Ramos (cell line): ENCODE data around the gene OSER1.
"Not testable (repeated sequence)": the region's sequence is repeated elsewhere in the genome, so short reads cannot be mapped to it uniquely, and the experiment has no call there.

Experiments used
- in situ Hi-C: fragments of 300-500 bp; cut with MboI; formaldehyde crosslinking; loops from one replicate; pipeline ENCODE4 v1.14.3; 2022; ENCODE audit warnings: low sequenced_read_pairs; ENCODE audit not compliant: unreplicated experiment

The OSER1 gene

DNA sequence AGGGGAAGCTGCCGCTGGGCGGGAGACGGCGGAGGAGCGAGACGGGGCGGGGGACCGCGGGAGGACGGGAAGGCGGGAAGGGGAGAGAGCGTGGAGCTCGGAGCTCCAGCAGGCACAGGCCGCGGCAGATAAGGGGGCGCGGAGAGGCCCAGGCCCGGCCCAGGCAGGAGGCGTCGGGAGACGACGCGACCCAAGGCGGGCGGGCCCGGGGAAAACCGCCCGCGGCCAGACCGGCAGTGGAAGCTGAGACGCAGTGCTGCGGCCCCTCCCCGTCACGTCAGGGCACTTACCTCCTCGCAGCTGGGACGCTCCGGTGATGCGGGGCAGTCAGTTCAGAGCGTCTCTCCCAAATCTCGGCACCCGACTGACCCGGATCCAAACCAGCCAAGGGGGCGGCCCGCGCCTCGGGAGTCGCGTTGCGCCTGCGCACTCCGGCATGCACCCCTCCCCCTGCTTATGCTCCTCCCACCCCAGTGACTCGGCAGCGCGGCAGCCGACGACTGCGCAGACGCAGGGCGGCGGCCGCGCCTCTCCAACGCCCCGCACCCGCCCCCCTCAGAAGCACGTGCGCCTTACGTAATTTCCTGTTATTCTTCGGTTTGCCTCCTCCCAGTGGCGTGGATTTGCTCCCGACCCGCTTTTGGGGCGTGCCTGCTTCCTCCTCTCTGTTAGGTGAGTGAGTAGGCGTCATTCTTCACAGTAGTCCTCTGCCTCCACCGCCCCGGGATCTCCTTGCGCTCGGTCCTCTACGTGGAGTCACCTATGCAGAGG lies at the start of gene OSER1:
Gene OSER1, minus strand, starts transcription at position 366 of the 771 bp plus-strand sequence. CDS start 3,814 bp downstream, outside the sequence.
- in situ Hi-C loops, result loop anchor here (25.0 kb wide), 2 partner anchors 402 to 477 kb away; no protein-coding TSS in a partner anchor

GRCh38 chr20:44258226-44258890 lies 47.8 kb upstream of the OSER1 start:
- in situ Hi-C loops, result no loop called here

GRCh38 chr20:44256961-44257360 lies 46.4 kb upstream of the OSER1 start:
- in situ Hi-C loops, result no loop called here

- in situ Hi-C loops, result no loop called here
Observed at GRCh38 chr20:44255942-44256341, 45.4 kb upstream of the OSER1 start.

DNA sequence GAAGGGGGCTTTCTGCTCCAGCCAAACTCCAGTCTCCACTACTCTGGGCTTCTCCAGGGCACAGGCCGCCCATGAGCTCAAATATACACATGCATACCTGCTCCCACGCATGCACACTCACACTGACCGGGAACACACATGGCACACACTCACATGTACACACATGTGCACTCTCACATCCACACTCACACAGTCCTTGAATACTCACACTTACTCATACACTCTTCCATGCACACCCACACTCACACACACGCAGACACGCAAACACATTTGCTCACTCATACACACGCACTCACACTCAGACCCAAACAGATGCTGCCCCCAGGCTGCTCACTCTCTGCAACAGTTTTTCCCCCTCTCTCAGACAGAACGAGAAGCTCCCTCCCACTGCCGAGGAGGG lies 43.5 kb upstream of the OSER1 start:
- in situ Hi-C loops, result no loop called here

DNA sequence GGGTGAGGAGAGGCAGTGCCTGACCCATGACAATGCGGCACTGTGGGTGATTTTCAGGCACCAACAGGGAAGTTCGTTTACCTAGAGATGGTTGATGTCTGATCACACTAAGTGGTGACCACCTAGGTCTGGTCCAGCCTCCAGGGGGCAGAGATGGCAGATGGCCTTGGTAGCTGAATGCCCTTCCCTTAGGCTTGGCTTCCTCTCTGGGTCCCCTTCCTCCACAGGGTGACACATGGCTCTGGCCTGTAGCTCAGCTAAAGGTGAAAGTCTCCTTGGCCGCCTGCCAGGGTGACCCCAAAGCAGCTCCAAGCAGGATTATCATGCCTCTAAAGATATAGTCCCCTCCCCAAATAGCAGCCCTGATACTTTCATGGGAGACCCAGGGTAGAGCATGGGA lies 43.0 kb upstream of the OSER1 start:
- in situ Hi-C loops, result no loop called here

- in situ Hi-C loops, result no loop called here
Observed at GRCh38 chr20:44251284-44251683, 40.7 kb upstream of the OSER1 start.

DNA sequence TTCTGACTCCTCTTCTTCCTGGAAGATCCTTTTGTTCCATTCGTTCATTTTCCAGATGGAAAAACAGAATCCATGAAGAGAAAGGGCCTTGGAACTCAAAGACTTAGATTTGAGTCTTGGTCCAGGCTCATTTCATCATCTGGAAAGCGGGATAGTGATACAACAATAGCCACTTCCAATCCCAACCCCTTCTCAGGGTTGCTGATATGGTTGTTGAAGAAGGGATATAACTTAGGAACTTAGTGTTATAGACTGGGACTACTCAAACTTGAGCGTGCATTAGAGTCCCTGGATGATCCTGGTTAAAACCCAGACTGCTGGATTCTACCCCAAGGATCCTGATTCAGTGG lies 37.8 kb upstream of the OSER1 start:
- in situ Hi-C loops, result no loop called here

- in situ Hi-C loops, result no loop called here
Observed at GRCh38 chr20:44247586-44248409, 37.2 kb upstream of the OSER1 start.

DNA sequence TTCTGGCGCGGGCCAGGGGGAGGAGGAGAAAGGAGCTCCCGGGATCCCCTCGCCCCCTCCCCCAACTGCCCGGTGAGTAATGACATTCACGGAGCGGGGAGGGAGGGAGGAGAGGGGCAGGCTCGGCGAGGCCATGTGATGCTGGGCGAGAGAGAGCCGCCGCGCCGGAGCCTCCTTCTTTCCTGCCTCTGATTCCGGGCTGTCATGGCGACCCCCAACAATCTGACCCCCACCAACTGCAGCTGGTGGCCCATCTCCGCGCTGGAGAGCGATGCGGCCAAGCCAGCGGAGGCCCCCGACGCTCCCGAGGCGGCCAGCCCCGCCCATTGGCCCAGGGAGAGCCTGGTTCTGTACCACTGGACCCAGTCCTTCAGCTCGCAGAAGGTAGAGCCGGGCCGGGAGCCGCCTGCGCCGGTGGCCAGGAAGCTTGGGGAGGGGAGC lies 36.6 kb upstream of the OSER1 start, which contains the start of gene GDAP1L1:
Gene GDAP1L1, plus strand, starts transcription at position 178 of the 441 bp plus-strand sequence. Its CDS starts 27 bp downstream, at position 205.
- in situ Hi-C loops, result no loop called here

DNA sequence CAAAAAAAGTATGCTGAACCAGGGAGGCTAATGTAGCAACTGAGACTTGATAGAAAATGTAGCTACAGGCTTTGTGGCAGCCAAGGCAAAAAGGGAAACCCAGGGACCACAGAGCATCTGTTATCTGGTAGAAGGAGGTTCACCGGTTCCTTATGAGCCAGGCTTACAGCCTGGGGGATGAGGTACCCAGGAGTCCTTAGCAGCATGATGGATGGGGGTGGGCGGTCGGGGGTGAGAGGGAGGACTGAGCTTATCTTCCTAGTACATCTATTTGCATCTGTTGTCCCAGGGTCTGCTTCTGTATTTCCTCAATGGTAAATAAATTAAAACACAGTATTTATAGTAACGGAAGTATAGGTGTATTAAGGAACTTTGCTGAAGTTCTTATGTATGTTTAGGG lies 35.4 kb upstream of the OSER1 start:
- in situ Hi-C loops, result no loop called here

DNA sequence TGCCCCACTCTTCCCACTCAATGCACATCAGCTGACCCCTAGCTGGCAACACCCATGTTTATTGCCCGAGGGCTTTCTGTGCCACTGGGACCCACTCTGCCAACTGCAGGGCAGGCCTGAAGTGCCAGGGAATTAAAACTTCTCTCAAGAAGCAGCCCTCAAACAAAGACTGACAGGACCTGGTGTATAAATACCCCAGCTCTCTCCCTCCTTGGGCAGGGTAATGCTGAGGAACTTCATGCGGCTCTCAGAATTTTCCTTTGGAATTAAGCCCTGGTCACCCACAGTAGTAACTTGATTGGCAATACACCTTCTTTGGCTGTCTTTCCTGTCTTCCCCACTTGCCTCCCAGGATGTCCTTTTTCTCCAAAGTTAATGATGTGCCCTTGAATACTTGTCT lies 31.2 kb upstream of the OSER1 start:
- in situ Hi-C loops, result no loop called here

GRCh38 chr20:44236840-44237239 lies 26.3 kb upstream of the OSER1 start:
- in situ Hi-C loops, result not testable (repeated sequence)

DNA sequence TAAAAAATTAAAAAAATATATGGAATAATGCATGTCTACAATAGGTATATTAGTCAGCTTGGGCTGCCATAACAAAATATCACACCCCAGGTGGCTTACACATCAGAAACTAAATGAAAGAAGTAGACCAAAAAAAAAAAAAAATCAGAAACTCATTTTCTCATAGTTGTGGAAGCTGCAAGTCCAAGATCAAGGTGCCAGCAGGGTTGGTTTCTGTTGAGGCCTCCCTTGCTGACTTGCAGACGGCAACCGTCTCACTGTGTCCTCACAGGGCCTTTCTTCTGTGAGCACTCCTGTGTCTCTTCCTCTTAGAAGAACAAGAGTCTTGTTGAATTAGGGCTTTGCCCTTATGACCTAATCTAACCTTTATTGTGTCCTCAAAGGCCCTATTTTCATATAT lies 25.1 kb upstream of the OSER1 start:
- in situ Hi-C loops, result no loop called here

- in situ Hi-C loops, result no loop called here
Observed at GRCh38 chr20:44234566-44235317, 24.2 kb upstream of the OSER1 start.

- in situ Hi-C loops, result no loop called here
Observed at GRCh38 chr20:44233436-44234016, 23.0 kb upstream of the OSER1 start.

GRCh38 chr20:44232469-44232856 lies 21.9 kb upstream of the OSER1 start:
- in situ Hi-C loops, result not testable (repeated sequence)

DNA sequence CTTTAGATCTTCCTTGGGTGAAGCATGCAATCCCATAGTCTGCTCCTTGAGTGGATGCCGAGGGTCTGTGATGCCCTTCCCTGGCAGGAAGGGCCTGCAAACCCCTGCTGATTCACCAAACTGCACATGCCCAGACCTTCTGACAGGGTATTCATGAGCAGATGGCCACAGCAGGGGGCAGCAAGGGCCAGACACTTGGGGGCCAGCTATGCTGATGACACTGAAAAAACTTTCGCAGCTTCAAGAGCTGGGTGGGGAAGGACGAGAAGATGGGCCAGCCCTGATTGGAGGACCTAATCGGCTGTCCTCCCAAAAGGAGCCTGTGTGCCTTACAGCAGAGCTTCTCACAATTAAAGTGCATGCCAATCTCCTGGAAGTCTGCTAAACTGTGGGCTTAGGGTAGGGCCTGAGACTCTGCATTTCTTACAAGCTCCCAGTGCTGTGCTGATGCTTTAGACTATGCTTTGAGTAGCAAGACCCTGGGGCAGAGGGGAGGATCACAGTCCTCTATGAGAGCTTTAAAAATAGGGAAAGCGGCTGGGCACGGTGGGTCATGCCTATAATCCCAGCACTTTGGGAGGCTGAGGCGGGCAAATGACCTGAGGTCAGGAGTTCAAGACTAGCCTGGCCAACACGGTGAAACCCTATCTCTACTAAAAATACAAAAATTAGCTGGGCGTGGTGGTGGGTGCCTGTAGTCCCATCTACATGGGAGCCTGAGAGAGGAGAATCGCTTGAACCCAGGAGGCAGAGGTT lies 21.3 kb upstream of the OSER1 start:
- in situ Hi-C loops, result no loop called here

DNA sequence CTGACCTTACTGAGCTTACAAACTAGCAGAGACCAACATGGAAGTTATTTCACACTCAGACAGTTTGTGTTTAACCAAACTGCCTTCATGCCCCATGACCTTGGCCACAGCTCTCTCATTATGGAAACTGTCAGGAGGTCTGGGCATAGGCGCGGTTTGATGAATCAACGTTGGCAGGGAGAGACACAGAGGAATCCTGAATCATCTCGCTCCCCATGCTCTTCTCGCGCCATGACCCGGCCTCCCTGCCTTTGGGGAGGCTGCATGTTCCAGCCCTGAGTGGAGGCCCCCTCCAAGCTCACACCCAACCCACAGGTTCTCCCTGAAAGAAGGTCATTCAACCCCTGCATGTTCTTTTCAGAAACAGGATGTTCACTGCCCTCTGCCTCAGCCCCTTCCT lies 20.6 kb upstream of the OSER1 start:
- in situ Hi-C loops, result no loop called here
